KOPT-K1 (cell line): ENCODE data around the gene PLB1.

Experiments used
- H3K27ac ChIP-seq: fragments of 200-600 bp; sonication (generic); 2 replicates; pipeline ENCODE4 v1.5.1; 2016; ENCODE audit warnings: antibody characterized with exemption, mild to moderate bottlenecking, low read depth, low read length; ENCODE audit not compliant: poor library complexity, severe bottlenecking
- H3K36me3 ChIP-seq: fragments of 200-600 bp; sonication (generic); 2 replicates; pipeline ENCODE4 v1.5.1; 2017; ENCODE audit warnings: antibody characterized with exemption, mild to moderate bottlenecking, low read length, moderate library complexity; ENCODE audit not compliant: insufficient read depth
- H3K9me3 ChIP-seq: fragments of 200-600 bp; sonication (generic); 2 replicates; pipeline ENCODE4 v1.5.1; 2017; ENCODE audit warnings: antibody characterized with exemption, low read length, mild to moderate bottlenecking; ENCODE audit not compliant: insufficient read depth, poor library complexity, severe bottlenecking

PLB1 gene

DNA sequence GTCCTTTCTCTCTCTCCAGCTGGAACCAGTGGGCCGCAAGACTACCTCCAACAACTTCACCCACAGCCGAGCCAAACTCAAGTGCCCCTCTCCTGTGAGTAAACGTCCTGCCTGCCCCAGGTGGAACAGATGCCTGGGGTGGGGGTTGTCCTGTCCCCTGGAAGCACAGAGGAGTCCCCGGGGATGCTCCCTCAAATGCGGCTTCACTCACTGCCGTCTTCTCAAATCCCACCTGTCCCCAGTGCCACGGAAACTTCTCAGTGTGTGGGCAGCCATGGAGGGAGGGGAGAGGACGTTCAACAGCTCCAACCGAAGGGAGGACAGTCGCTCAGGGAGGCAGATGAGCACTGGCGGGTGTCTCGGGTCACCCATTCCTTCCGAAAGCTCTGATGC is 145.0 kb downstream of the PLB1 start:
- Histone ChIP-seq H3K27ac (no peak overlapping the region), H3K36me3 (no peaks in the 10 kb centered on the region), H3K9me3 (no peaks in the 10 kb centered on the region)

DNA sequence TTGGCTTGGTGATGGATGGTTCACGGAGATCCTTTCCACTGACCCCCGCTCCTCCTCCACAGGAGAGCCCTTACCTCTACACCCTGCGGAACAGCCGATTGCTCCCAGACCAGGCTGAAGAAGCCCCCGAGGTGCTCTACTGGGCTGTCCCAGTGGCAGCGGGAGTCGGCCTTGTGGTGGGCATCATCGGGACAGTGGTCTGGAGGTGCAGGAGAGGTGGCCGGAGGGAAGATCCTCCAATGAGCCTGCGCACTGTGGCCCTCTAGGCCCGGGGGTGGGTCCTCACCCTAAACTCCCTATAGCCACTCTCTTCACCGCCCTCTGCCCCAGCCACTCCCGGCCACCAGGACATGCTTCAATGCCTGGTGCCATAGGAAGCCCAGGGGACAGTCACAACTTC is 146.9 kb downstream of the PLB1 start:
- Histone ChIP-seq H3K9me3 (no peaks in the 10 kb centered on the region), H3K27ac (no peak overlapping the region), H3K36me3 (no peaks in the 10 kb centered on the region)

DNA sequence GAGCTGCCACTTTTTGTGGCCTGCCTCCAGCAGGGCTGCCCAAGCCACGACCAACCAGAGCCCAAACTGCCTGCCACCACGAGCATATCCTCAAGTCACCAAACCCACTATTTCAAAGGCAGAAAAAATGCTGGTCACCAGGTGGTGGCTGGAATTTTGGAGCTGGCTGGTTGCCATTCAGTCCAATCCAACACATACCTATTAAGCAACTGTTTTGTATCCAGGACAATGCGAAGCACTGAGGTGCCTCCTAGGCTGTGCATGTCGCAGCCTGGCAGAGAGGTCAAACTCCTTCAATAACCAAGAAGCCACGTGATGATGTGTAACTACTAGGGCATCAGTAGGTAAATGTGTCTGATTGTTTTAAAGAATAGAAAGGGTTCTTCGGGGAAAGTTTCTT is 147.5 kb downstream of the PLB1 start:
- no peaks in the 10 kb centered on the region for H3K36me3 ChIP-seq
- H3K27ac ChIP-seq: no peak overlapping the region
- H3K9me3 ChIP-seq: no peaks in the 10 kb centered on the region

DNA sequence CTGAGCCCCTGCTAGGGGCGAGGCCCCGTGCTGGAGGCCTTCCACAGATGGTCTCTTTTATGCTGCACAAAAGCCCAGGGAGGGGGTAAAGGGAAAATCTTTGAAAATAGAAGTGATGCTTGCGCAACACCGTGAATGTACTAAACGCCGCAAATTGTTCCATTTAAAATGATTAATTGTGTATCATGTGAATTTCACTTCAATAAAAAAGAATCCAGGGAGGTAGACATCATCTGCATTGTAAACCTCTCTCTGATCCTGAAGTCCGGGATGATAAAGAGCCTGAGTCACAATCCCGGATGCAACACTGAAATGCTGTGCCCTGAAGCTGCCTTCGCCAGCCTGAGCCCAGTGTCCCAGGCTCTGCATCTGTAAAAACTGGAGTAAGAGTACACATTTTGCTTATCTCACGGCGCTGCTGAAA is 148.1 kb downstream of the PLB1 start:
- Histone ChIP-seq H3K36me3 (no peaks in the 10 kb centered on the region), H3K27ac (no peak overlapping the region), H3K9me3 (no peaks in the 10 kb centered on the region)

DNA sequence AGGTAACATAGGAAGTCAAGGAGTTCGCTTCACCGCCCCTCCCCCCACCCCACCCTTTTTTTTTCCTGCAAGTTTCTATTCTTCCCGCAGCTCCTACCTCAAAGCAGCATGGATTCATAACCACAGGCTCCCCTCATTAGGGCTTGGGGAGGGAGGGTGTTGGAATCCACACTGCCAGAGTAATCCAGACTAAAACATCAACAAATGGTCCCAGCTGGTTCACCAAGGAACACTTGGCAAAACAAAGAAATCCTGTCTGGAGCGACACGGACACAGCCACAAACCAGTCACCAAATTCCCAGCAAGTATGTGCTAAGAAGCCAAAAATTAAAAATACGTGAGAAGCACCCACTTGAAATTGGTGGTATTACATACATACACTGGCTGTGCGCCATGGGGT is 148.9 kb downstream of the PLB1 start:
- no peaks in the 10 kb centered on the region for H3K36me3 ChIP-seq
- no peak overlapping the region for H3K27ac ChIP-seq
- H3K9me3 ChIP-seq: no peaks in the 10 kb centered on the region

DNA sequence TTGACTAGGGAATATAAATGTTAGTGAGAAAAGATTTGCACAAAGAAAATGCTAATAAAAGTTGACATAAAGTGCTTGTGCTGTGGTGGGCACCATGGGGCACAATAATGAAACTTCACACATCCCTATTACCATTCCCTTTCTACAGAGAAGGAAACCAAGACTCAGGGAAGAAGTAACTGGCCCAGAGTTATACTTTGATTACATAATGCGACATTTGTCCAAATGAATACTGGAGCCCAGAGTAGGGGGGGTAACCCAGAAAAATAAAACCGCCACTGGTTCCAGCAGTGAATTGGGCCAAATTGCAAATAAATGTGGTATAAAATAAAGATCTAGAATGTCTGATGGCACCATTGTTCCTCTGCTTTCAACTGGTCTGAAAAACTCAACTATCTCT is 149.7 kb downstream of the PLB1 start:
- H3K9me3 ChIP-seq: no peaks in the 10 kb centered on the region
- no peak overlapping the region for H3K27ac ChIP-seq
- no peaks in the 10 kb centered on the region for H3K36me3 ChIP-seq

DNA sequence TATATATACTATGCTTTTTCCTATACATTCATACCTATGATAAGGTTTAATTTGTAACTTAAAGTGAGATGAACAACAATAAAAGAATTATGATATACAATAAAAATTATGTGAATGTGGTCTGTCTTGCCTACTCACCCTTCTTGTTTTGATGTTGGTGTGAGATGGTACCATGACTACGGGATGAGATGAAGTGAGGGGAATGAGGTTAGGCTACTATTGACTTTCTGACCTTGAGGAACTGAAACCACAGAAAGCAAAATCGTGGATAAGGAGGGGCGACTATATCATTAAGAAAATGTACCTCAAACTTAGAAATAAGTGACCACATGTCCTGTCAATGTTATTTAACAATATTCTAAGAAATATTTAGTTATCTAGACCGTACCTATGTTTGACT is 151.8 kb downstream of the PLB1 start:
- Histone ChIP-seq H3K9me3 (no peaks in the 10 kb centered on the region), H3K27ac (no peak overlapping the region), H3K36me3 (no peaks in the 10 kb centered on the region)

DNA sequence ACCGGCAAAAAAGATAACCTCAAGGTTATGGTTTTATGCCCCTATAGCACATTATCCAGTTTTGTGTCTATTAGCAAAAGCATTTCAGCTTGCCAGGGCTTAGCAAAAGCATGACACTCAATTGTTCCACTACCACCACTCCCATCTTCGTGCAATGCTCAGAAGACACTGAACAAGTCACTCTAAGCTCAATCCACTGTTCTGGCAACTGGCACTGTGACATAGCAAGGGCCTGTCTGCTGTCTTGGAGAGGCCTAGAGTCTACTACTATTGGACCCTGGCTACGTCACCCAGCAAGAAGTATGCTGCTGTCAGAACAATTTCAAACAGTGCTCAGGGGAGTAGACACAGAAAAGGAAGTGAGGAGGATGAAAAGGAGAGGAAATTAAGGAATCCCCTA is 152.3 kb downstream of the PLB1 start:
- Histone ChIP-seq H3K27ac (no peak overlapping the region), H3K36me3 (no peaks in the 10 kb centered on the region), H3K9me3 (no peaks in the 10 kb centered on the region)

DNA sequence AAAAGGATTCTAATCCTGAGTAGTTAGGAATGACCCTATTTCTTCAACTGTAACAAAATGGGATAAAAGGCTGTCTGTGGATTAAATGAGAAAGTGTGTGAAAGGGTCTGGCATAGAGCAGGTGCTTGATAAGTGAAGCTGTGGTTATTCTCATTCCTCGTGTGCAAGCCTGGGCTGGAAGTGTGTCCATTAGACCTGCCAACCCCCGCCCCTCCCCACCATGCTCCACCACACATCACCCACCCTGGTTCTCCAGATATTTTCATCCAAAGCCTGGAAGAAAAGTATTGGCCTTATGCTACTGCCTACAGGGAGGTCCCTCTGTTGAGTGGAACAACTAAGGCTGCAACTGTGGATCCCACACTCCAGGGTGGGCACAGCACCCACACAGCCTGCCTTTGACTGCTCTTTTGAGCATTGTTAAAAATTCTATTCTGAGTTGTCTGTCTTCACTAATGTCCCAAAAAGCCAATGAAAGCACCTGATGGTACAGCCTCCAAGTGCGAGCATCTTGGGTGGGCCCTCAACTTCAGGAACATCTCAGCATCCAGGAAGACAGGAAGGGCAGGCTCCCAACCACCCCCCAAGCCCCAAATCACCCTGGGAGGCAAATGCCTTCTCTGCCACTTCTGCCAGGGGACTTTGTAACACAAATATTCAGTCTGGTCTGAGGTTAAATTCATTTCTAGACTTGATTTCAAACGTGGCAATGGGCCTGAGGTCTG is 153.0 kb downstream of the PLB1 start:
- no peak overlapping the region for H3K27ac ChIP-seq
- no peaks in the 10 kb centered on the region for H3K9me3 ChIP-seq
- H3K36me3 ChIP-seq: no peaks in the 10 kb centered on the region

DNA sequence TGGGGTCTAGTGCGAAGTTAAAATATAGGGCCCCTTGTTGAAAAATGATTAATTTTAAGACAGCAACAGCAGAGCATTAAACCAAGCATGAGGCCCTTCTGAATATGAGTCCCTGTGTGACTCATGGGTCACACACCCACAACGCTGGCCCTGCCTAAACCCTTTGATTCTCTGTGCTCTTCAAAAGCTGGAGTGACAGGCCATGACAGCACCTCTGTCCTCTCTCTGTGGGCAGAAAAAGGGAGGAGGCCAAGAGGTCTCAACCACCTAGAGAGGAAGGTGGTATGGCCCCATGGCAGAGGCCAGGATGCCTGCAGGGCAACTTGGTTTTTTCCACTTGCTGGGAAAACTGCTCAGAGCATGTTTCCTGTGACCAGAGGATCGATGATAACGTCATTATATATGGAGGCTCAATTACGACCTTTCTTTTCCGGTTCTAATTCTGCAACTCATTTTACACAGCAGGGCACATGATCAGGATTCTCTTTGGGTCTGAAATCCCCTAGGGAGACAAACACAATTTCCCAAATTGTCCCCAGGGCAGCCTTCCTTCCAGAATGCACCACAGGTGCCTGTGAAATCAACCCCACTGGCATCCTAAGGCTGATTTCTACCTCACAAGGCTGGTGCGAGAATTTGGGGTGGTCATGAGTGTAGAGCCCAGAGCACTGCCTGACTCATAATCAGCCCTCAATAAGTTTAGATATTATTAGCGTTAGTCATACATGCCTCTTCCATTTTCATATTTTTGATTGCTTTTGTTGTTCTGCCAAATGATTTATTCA is 153.8 kb downstream of the PLB1 start:
- Histone ChIP-seq H3K9me3 (no peaks in the 10 kb centered on the region), H3K27ac (no peak overlapping the region), H3K36me3 (no peaks in the 10 kb centered on the region)

DNA sequence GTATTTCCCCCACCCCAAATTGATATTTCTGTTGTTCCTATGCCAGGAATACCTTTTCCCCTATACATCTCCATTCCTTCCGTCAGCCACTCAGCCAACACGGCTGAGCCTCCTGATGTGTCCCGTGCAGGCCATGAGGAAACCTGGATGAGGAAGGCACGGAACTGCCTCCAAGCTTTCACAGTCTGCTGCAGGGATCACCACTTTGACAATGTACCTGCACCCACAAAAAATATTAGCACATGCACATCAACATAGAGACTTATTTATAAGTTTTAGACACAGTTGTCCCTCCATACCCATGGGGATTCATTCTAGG is 154.4 kb downstream of the PLB1 start:
- Histone ChIP-seq H3K27ac (no peak overlapping the region), H3K9me3 (no peaks in the 10 kb centered on the region), H3K36me3 (no peaks in the 10 kb centered on the region)

DNA sequence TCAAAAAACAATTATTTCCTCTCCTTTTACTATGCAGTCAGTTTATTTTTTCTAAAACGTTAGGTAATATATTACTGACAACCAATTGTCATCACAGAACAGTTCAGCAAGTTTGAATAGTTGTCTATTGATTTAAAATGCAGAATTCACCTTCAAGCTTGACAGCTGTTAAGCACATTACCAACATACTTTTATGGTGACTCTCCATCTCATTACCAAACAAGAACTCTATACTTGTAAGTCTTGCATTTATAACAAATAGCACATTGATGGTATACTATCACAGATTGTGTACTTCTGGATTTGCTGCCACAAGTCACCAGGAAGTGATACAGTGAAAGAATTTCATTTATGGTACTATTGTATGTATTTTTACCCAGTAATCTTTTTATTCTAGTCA is 156.4 kb downstream of the PLB1 start:
- Histone ChIP-seq H3K27ac (no peak overlapping the region), H3K36me3 (no peaks in the 10 kb centered on the region), H3K9me3 (no peaks in the 10 kb centered on the region)

DNA sequence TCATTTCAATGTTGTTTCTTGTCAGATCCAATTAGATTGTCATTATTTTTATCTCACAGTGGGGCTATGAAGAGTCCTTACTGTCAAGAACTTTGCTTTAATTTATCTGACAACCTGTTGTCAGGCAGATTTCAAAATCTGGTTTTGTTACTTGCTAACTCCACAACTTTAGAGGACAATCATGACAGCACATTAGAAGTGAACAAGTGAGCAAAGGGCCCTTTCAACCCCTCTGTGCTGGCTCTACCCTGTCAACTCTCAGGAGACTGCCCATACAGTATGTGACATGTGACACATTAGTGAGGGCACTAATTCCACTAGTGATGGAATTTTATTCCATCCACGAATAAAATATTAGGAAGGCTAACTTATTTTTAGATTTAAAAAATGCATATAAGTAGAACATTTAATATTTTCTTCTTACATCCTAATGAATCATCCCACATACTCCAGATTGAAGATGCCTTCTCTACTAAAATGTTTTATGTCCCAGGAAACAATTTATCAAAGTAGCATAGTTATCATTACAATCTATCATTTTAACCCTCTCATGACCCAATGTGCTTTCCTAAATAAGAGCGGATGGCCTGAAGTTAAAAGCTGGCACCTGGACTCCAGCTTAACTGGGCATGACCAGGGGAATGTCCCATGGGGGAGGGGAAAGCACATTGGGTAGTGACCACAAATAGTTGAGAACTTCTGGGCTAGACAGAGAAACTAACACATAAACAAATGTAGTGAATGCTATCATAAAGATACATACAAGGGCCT is 158.2 kb downstream of the PLB1 start:
- no peaks in the 10 kb centered on the region for H3K36me3 ChIP-seq
- H3K9me3 ChIP-seq: peaks cover 8% of the 10 kb centered on the region
- no peak overlapping the region for H3K27ac ChIP-seq

DNA sequence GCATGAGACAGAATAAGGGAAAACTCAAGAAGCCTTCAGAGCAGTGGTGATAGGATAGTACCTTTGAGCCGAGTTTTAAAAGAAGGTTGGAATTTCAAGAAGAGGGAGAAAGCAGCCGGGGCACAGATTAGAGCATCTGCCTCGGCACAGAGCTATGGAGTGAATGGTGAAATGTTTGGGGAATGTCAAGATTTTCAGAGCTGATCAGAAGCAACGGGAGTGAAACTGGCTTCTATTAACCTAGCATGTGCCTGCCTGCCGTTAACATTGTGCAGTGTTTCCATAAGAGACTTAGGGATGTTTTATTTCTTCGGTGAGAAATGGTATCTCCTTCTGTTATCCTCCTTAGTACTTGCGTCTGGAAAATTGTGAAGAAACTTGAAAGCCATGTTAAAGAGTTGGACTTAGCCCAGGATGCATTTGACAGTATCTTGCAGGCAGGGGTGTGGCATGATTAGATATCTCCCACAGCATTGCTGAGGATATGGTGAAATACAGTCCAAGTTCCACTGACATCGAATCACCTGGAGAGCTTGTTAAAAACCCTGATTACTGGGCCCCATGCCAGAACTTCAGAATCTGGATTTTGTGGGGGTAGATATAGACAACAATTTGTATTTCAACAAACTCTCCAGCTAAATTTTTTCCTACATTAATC is 158.9 kb downstream of the PLB1 start:
- Histone ChIP-seq H3K27ac (no peak overlapping the region), H3K36me3 (no peaks in the 10 kb centered on the region), H3K9me3 (peaks cover 15% of the 10 kb centered on the region)

DNA sequence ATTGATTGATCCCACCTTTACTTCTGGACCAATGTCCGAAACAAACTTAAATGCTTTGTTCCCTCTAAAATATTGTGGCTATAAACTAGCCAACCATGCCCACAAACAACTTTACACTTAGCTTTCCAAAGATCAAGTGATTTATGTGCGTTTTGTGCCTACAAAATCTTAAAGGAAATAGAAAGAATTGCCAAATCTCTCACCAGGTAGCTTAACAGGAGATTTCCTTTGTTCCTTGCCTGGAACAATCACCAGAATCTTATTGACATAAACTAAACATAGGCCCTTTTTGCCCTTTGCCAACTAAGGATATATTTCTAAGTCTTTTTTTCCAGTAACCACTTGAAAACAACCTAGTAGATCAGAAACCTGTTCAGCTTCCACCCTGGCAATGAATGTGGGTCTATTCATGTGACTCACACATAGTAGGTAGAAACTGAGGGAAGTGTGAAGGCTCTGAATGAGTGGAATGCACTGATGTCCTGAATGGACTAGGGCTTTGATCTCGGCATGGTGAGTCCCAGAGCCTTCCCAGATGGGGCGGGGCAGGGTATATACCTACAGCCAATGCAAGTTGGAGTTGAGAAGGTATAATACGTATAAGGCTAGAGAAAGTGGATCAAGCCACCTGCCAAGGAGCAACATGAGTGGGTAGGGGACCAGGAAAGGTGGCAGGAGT is 161.2 kb downstream of the PLB1 start:
- Histone ChIP-seq H3K36me3 (no peaks in the 10 kb centered on the region), H3K27ac (no peak overlapping the region), H3K9me3 (peaks cover 15% of the 10 kb centered on the region)
